Ramos (cell line): ENCODE data around the gene EXOC2.

Source experiments
- in situ Hi-C: fragments of 300-500 bp; cut with MboI; formaldehyde crosslinking; loops from one replicate; pipeline ENCODE4 v1.14.3; 2022; ENCODE audit warnings: low sequenced_read_pairs; ENCODE audit not compliant: unreplicated experiment

Gene EXOC2

GRCh38 chr6:692858-693722 lies at the start of gene EXOC2:
Gene EXOC2 (minus strand): TSS chr6:693139. CDS start chr6:637818, 55,321 bp downstream.
- in situ Hi-C loops = no loop called here

- in situ Hi-C loops = no loop called here
Measured at GRCh38 chr6:741410-742339, 48.7 kb upstream of the EXOC2 start.

GRCh38 chr6:736657-737446 lies 43.9 kb upstream of the EXOC2 start:
- in situ Hi-C loops = no loop called here

- in situ Hi-C loops = no loop called here
Measured at GRCh38 chr6:733431-734219, 40.7 kb upstream of the EXOC2 start.

- in situ Hi-C loops = no loop called here
Measured at GRCh38 chr6:731924-732323, 39.0 kb upstream of the EXOC2 start.

GRCh38 chr6:729606-730320 lies 36.8 kb upstream of the EXOC2 start:
- in situ Hi-C loops = no loop called here

GRCh38 chr6:727856-728255 lies 34.9 kb upstream of the EXOC2 start:
- in situ Hi-C loops = no loop called here

- in situ Hi-C loops = no loop called here
Measured at GRCh38 chr6:723540-723939, 30.6 kb upstream of the EXOC2 start.

GRCh38 chr6:722608-723007 lies 29.7 kb upstream of the EXOC2 start:
- in situ Hi-C loops = no loop called here

GRCh38 chr6:722077-722524 lies 29.2 kb upstream of the EXOC2 start:
- in situ Hi-C loops = no loop called here

GRCh38 chr6:718345-718744 lies 25.4 kb upstream of the EXOC2 start:
- in situ Hi-C loops = no loop called here

GRCh38 chr6:717135-717534 lies 24.2 kb upstream of the EXOC2 start:
- in situ Hi-C loops = no loop called here

- in situ Hi-C loops = no loop called here
Measured at GRCh38 chr6:715709-716491, 23.0 kb upstream of the EXOC2 start.

- in situ Hi-C loops = no loop called here
Measured at GRCh38 chr6:714100-714499, 21.2 kb upstream of the EXOC2 start.

GRCh38 chr6:713351-713750 lies 20.4 kb upstream of the EXOC2 start:
- in situ Hi-C loops = no loop called here

GRCh38 chr6:712805-713204 lies 19.9 kb upstream of the EXOC2 start:
- in situ Hi-C loops = no loop called here

- in situ Hi-C loops = no loop called here
Measured at GRCh38 chr6:711925-712324, 19.0 kb upstream of the EXOC2 start.
